ENCODE measurements around the gene GRM5.

GRM5 gene

GRCh38 chr11:88790182-88790581 is 275.6 kb downstream of the GRM5 start:
- no peak for DNase-seq (ENCODE audit: low read depth, low spot score)
- no peak overlapping the region for H3K4me3 ChIP-seq (ENCODE audit: low read length)

GRCh38 chr11:88779577-88779976 is 286.2 kb downstream of the GRM5 start:
- H3K4me3 ChIP-seq (ENCODE audit: low read length): no peak overlapping the region
- no peak for DNase-seq (ENCODE audit: low read depth, low spot score)

- DNase-seq (ENCODE audit: low read depth, low spot score): no peak
- H3K4me3 ChIP-seq (ENCODE audit: low read length): no peak overlapping the region
These were observed 295.2 kb downstream of the GRM5 start for GRCh38 chr11:88770475-88771079.

- DNase-seq (ENCODE audit: low read depth, low spot score): no peak
- H3K4me3 ChIP-seq (ENCODE audit: low read length): no peak overlapping the region
These were observed 321.6 kb downstream of the GRM5 start for GRCh38 chr11:88744140-88744539.

GRCh38 chr11:88739524-88739923 is 326.3 kb downstream of the GRM5 start:
- no peak overlapping the region for H3K4me3 ChIP-seq (ENCODE audit: low read length)
- no peak for DNase-seq (ENCODE audit: low read depth, low spot score)

GRCh38 chr11:88709567-88709966 is 356.2 kb downstream of the GRM5 start:
- H3K4me3 ChIP-seq (ENCODE audit: low read length): no peak overlapping the region
- no peak for DNase-seq (ENCODE audit: low read depth, low spot score)

GRCh38 chr11:88704485-88704884 is 361.3 kb downstream of the GRM5 start:
- H3K4me3 ChIP-seq (ENCODE audit: low read length): no peak overlapping the region
- DNase-seq (ENCODE audit: low read depth, low spot score): no peak

GRCh38 chr11:88701816-88702215 is 364.0 kb downstream of the GRM5 start:
- no peak for DNase-seq (ENCODE audit: low read depth, low spot score)
- H3K4me3 ChIP-seq (ENCODE audit: low read length): no peak overlapping the region

- H3K4me3 ChIP-seq (ENCODE audit: low read length): no peak overlapping the region
- DNase-seq (ENCODE audit: low read depth, low spot score): no peak
These were observed 368.6 kb downstream of the GRM5 start for GRCh38 chr11:88697139-88697538.

- no peak for DNase-seq (ENCODE audit: low read depth, low spot score)
- no peak overlapping the region for H3K4me3 ChIP-seq (ENCODE audit: low read length)
These were observed 369.9 kb downstream of the GRM5 start for GRCh38 chr11:88695689-88696414.

GRCh38 chr11:88692306-88693086 is 373.3 kb downstream of the GRM5 start:
- no peak for DNase-seq (ENCODE audit: low read depth, low spot score)
- H3K4me3 ChIP-seq (ENCODE audit: low read length): no peak overlapping the region

GRCh38 chr11:88689548-88690240 is 376.1 kb downstream of the GRM5 start:
- no peak overlapping the region for H3K4me3 ChIP-seq (ENCODE audit: low read length)
- DNase-seq (ENCODE audit: low read depth, low spot score): no peak

GRCh38 chr11:88683024-88683423 is 382.8 kb downstream of the GRM5 start:
- no peak overlapping the region for H3K4me3 ChIP-seq (ENCODE audit: low read length)
- no peak for DNase-seq (ENCODE audit: low read depth, low spot score)

- DNase-seq (ENCODE audit: low read depth, low spot score): no peak
- no peak overlapping the region for H3K4me3 ChIP-seq (ENCODE audit: low read length)
These were observed 385.0 kb downstream of the GRM5 start for GRCh38 chr11:88680806-88681205.

GRCh38 chr11:88666364-88666763 is 399.4 kb downstream of the GRM5 start:
- H3K4me3 ChIP-seq (ENCODE audit: low read length): no peak overlapping the region
- no peak for DNase-seq (ENCODE audit: low read depth, low spot score)

- H3K4me3 ChIP-seq (ENCODE audit: low read length): no peak overlapping the region
- DNase-seq (ENCODE audit: low read depth, low spot score): no peak
These were observed 408.6 kb downstream of the GRM5 start for GRCh38 chr11:88657076-88657738.

GRCh38 chr11:88656283-88656682 is 409.5 kb downstream of the GRM5 start:
- no peak overlapping the region for H3K4me3 ChIP-seq (ENCODE audit: low read length)
- DNase-seq (ENCODE audit: low read depth, low spot score): no peak

GRCh38 chr11:88655656-88656055 is 410.1 kb downstream of the GRM5 start:
- no peak overlapping the region for H3K4me3 ChIP-seq (ENCODE audit: low read length)
- no peak for DNase-seq (ENCODE audit: low read depth, low spot score)

GRCh38 chr11:88655196-88655595 is 410.6 kb downstream of the GRM5 start:
- no peak for DNase-seq (ENCODE audit: low read depth, low spot score)
- H3K4me3 ChIP-seq (ENCODE audit: low read length): no peak overlapping the region
